Right lobe of liver (tissue), 6 donors: ENCODE measurements around the gene DOHH. TPM values are rescaled to one million over a fixed set of nuclear protein-coding genes. Genes with fewer than 3 reads are reported as not detected.

ENCODE experiments used
- ATAC-seq, 4 donors: fragments of 200-7000 bp; cut with Tn5 transposase; one replicate each; pipeline ENCODE4 v1.9.1; 2020; ENCODE audit warnings: mild to moderate bottlenecking in 4 of 4, moderate library complexity in 4 of 4
- DNase-seq, 3 donors: peaks; one replicate each; pipeline ENCODE4 v3.0.0-alpha.2; 2020
- H3K27ac ChIP-seq, 3 donors: fragments of 200-600 bp; one replicate each; pipeline ENCODE4 v1.8.0; 2022
- H3K27me3 ChIP-seq, 2 donors: fragments of 200-600 bp; one replicate each; pipeline ENCODE4 v1.8.0; 2022
- H3K36me3 ChIP-seq, 4 donors: fragments of 200-600 bp; sonication (generic) in 1 of 4; one replicate each; pipeline versions ENCODE4 v1.5.1 to v1.8.0; 2017 to 2022; ENCODE audit warnings: control low read depth in 1 of 4
- H3K4me1 ChIP-seq, 4 donors: fragments of 200-600 bp; sonication (generic) in 1 of 4; one replicate each; pipeline versions ENCODE4 v1.5.1 to v1.8.0; 2017 to 2022; ENCODE audit warnings: control low read depth in 1 of 4
- H3K4me3 ChIP-seq, 3 donors: fragments of 200-600 bp; one replicate each; pipeline ENCODE4 v1.8.0; 2022
- H3K9me3 ChIP-seq, 4 donors: fragments of 200-600 bp; sonication (generic) in 1 of 4; one replicate each; pipeline versions ENCODE4 v1.5.1 to v1.8.0; 2017 to 2022; ENCODE audit warnings: control low read depth in 1 of 4
- CTCF ChIP-seq, 4 donors: fragments of 200-600 bp in 3 of 4; fragments of 450-650 bp in 1 of 4; IDR thresholded peaks; one replicate each; pipeline versions ENCODE4 v1.5.1 to v1.8.0; 2016 to 2022; ENCODE audit warnings: antibody characterized with exemption in 4 of 4, mild to moderate bottlenecking in 2 of 4
- POLR2A ChIP-seq: fragments of 450-650 bp; IDR thresholded peaks from one replicate; pipeline ENCODE4 v1.6.1; 2017; ENCODE audit warnings: antibody characterized with exemption, mild to moderate bottlenecking
- WGBS: methylation state at CpG from one replicate; pipeline ENCODE4 v1.1.6; 2018; ENCODE audit warnings: low coverage, low lambda C conversion rate; ENCODE audit not compliant: insufficient coverage; ENCODE audit errors: missing lambda C conversion rate; 5-methylcytosine and 5-hydroxymethylcytosine counted together
- intact Hi-C, 2 donors: fragments of 100-400 bp; cut with DNase I; formaldehyde crosslinking; loops; one replicate each; pipeline versions ENCODE4 v1.11.2 to v1.14.1; 2022
- total RNA-seq, 6 experiments: library from RNA; depleted of rRNA in 2 of 6; stranded (reverse); fragments of >200 nt in 2 of 6; fragmentation: NEBNext Ultra II Directional in 3 of 6; extraction: Animal tissue kit (Norgen Biotek cat#: 25700) in 3 of 6; gene quantifications; one replicate each; pipeline versions ENCODE4 v1.1.0 to v1.2.4, GENCODE V29; 2016 to 2023
- donor health status: DM: no; HTN: yes; CAD: no.
- donor health status: DM: no; HTN: no; CAD: no.
- donor health status: DM: no; HTN: no; CAD: no.
- donor health status: DM: no; HTN: yes; CAD: no.
- donor health status: DM: no; HTN: yes; CAD: no.

DOHH gene
- total RNA-seq, 6 experiments from 2014 or later = 3.7 to 16.7 (median 4.9) TPM

- Histone ChIP-seq H3K36me3 (no peaks in the 10 kb centered on the region), H3K4me3 (no peak overlapping the region), H3K27me3 (peaks cover 0 to 4% of the 10 kb centered on the region in 2 donors), H3K4me1 (peaks cover 0 to 4% (median 0%) of the 10 kb centered on the region in 4 donors), H3K27ac (no peak overlapping the region), H3K9me3 (no peaks in the 10 kb centered on the region)
- intact Hi-C loops = loop anchor here (5.0 kb wide), 1 partner anchor 157 kb away; no protein-coding TSS in a partner anchor
- no peak for TF ChIP-seq POLR2A
- no peak for TF ChIP-seq CTCF (IDR thresholded peaks at IDR 0.05)
- peak in 1 of 4 donors; percentile 12 for ATAC-seq
- WGBS = 31% methylated on average over 7 of the region's 7 CpGs
- no peak for DNase-seq
Measured at GRCh38 chr19:3479177-3479833, 21.2 kb downstream of the DOHH start.

- no peaks in the 10 kb centered on the region for H3K36me3 ChIP-seq
- H3K9me3 ChIP-seq = no peaks in the 10 kb centered on the region
- H3K4me1 ChIP-seq = peaks cover 0 to 10% (median 0%) of the 10 kb centered on the region in 4 donors
- ATAC-seq (no peak), DNase-seq (no peak)
- H3K27ac ChIP-seq = no peak overlapping the region
- no peak overlapping the region for H3K4me3 ChIP-seq
- intact Hi-C loops = loop anchor here (5.0 kb wide), 1 partner anchor 156 kb away; no protein-coding TSS in a partner anchor
- TF ChIP-seq CTCF (IDR thresholded peaks at IDR 0.05) (no peak), POLR2A (no peak)
- 33% methylated on average over 22 of the region's 27 CpGs for WGBS
- H3K27me3 ChIP-seq = peaks cover 0 to 4% of the 10 kb centered on the region in 2 donors
Measured at GRCh38 chr19:3478409-3479176, 21.9 kb downstream of the DOHH start.

GRCh38 chr19:3477951-3478350, 22.5 kb downstream of the DOHH start:
- intact Hi-C loops = loop anchor here (5.0 kb wide), 1 partner anchor 156 kb away; no protein-coding TSS in a partner anchor
- no peak overlapping the region for H3K27ac ChIP-seq
- H3K4me1 ChIP-seq = peaks cover 0 to 16% (median 0%) of the 10 kb centered on the region in 4 donors

GRCh38 chr19:3477506-3477905, 23.0 kb downstream of the DOHH start:
- peaks cover 0 to 4% of the 10 kb centered on the region in 2 donors for H3K27me3 ChIP-seq
- H3K9me3 ChIP-seq = no peaks in the 10 kb centered on the region
- ATAC-seq = no peak
- no peak for TF ChIP-seq CTCF (IDR thresholded peaks at IDR 0.05)
- no peak for TF ChIP-seq POLR2A
- H3K36me3 ChIP-seq = no peaks in the 10 kb centered on the region
- no peak for DNase-seq
- intact Hi-C loops = loop anchor here (5.0 kb wide), 1 partner anchor 155 kb away; no protein-coding TSS in a partner anchor
- H3K4me1 ChIP-seq = peaks cover 0 to 17% (median 0%) of the 10 kb centered on the region in 4 donors
- H3K27ac ChIP-seq = no peak overlapping the region
- no peak overlapping the region for H3K4me3 ChIP-seq

More at GRCh38 chr19:3477951-3478350, 22.5 kb downstream of the DOHH start:
- ATAC-seq (no peak), DNase-seq (no peak)
- H3K4me3 ChIP-seq = no peak overlapping the region
- H3K36me3 ChIP-seq = no peaks in the 10 kb centered on the region
- no peaks in the 10 kb centered on the region for H3K9me3 ChIP-seq
- TF ChIP-seq CTCF (IDR thresholded peaks at IDR 0.05) (no peak), POLR2A (no peak)
- WGBS = 88% methylated on average over 1 of the region's 2 CpGs
- peaks cover 0 to 4% of the 10 kb centered on the region in 2 donors for H3K27me3 ChIP-seq
